Duodenal mucosa (tissue), 2 donors: ENCODE measurements around the gene STRAP.
A peak's percentile ranks its signal among the peaks of the same experiment; 100 is the strongest.
"Not testable (repeated sequence)": the region's sequence is repeated elsewhere in the genome, so short reads cannot be mapped to it uniquely, and the experiment has no call there.

Source experiments
- H3K27ac ChIP-seq: one replicate; pipeline ENCODE4 v1.7.0; 2013; ENCODE audit warnings: low read depth, low read length
- H3K27me3 ChIP-seq, 2 donors: one replicate each; pipeline ENCODE4 v1.7.0; 2013; ENCODE audit warnings: low read length in 2 of 2, control low read depth in 1 of 2; ENCODE audit not compliant: insufficient read depth in 2 of 2, control insufficient read depth in 1 of 2
- H3K36me3 ChIP-seq, 2 donors: one replicate each; pipeline ENCODE4 v1.7.0; 2013; ENCODE audit warnings: low read length in 2 of 2, control low read depth in 1 of 2; ENCODE audit not compliant: insufficient read depth in 2 of 2, control insufficient read depth in 1 of 2
- H3K4me1 ChIP-seq, 2 donors: one replicate each; pipeline ENCODE4 v1.7.0; 2013; ENCODE audit warnings: low read length in 2 of 2, control low read depth in 1 of 2; ENCODE audit not compliant: insufficient read depth in 2 of 2, control insufficient read depth in 1 of 2
- H3K4me3 ChIP-seq, 2 donors: one replicate each; pipeline ENCODE4 v1.7.0; 2013; ENCODE audit warnings: low read length in 2 of 2, low read depth in 1 of 2
- H3K9ac ChIP-seq, 2 donors: one replicate each; pipeline ENCODE4 v1.7.0; 2013; ENCODE audit warnings: low read length in 2 of 2, low read depth in 1 of 2
- H3K9me3 ChIP-seq, 2 donors: one replicate each; pipeline ENCODE4 v1.7.0; 2013; ENCODE audit warnings: low read length in 2 of 2, control low read depth in 1 of 2; ENCODE audit not compliant: control insufficient read depth in 1 of 2

STRAP gene

DNA sequence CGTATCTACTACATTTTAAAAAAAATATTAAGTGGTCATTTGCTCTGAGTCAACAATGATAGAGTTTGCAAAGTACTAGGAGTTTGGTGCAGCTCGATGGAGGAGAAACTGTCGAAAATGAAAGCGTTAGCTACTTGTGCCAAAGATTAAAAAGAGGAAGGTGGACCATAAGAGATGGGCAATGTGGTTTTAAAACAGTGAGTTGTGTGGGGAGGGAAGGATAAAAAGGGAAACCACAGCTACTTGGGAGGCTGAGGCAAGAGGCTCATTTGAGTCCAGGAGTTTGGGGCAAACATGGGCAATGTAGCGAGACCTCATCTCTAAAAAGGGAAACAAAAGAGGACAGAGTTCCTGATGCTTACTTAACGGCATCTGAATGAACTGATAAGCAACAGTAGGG is 18.2 kb upstream of the STRAP start:
- H3K9me3 ChIP-seq: no peaks in the 10 kb centered on the region
- H3K36me3 ChIP-seq: no peaks in the 10 kb centered on the region
- H3K27me3 ChIP-seq: no peaks in the 10 kb centered on the region
- H3K4me1 ChIP-seq: peaks cover 0 to 4% of the 10 kb centered on the region in 2 donors
- no peak overlapping the region for H3K9ac ChIP-seq
- H3K4me3 ChIP-seq: no peak overlapping the region
- no peak overlapping the region for H3K27ac ChIP-seq

DNA sequence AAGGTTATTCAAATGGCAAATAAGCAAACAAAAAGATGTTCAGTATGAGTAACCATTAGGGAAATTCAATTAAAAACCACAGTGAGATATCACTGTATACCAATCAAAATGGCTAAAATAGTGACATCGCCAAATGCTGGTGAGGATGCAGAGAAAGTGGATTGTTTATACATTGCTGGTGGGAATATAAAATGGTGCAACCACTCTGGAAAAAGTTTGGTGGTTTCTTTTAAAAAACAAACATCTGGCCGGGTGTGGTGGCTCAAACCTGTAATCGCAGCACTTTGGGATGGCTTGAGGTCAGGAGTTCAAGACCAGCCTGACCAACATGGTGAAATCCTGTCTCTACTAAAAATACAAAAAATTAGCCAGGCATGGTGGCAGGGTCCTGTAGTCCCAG is 14.0 kb upstream of the STRAP start:
- H3K4me3 ChIP-seq: no peak overlapping the region
- no peak overlapping the region for H3K27ac ChIP-seq
- no peaks in the 10 kb centered on the region for H3K36me3 ChIP-seq
- no peaks in the 10 kb centered on the region for H3K9me3 ChIP-seq
- H3K4me1 ChIP-seq: no peaks in the 10 kb centered on the region
- H3K9ac ChIP-seq: no peak overlapping the region
- H3K27me3 ChIP-seq: no peaks in the 10 kb centered on the region

DNA sequence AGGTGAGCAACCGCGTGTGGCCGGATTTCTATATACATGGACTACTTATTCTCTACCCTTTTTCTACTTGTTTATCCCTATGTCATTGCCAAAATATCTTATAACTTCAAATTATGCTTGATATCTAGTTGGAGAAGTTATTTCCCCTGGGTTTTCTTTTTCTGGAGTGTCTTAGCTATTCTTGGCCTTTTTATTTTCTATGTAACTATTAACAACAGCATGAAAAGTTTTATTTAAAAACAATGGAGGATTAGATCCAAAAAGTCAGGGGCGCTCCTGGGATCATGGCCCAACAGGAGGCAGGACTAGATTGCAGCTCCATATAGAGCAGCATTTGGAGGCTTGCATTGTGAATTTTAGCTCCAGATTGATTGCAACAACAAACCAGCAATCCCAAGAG is 8.6 kb upstream of the STRAP start:
- Histone ChIP-seq H3K4me1 (no peaks in the 10 kb centered on the region), H3K36me3 (no peaks in the 10 kb centered on the region), H3K4me3 (no peak overlapping the region), H3K9me3 (no peaks in the 10 kb centered on the region), H3K27ac (no peak overlapping the region), H3K27me3 (no peaks in the 10 kb centered on the region), H3K9ac (no peak overlapping the region)

DNA sequence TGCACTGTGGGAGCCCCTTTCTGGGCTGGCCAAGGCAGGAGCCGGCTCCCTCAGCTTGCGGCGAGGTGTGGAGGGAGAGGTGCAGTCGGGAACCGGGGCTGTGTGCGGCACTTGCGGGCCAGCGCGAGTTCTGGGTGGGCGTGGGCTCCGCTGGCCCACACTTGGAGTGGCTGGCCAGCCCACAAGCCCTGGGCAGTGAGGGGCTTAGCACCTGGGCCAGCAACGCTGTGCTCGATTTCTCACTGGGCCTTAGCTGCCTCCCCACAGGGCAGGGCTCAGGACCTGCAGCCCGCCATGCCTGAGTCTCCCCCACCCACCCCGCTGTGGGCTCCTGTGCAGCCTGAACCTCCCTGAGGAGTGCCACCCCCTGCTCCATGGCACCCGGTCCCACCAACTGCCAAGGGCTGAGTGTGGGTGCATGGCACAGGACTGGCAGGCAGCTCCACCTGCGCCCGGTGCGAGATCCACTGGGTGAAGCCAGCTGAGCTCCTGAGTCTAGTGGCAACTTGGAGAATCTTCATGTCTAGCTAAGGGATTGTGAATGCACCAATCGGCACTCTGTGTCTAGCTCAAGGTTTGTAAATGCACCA is 7.5 kb upstream of the STRAP start:
- H3K9ac ChIP-seq, H3K27ac ChIP-seq, H3K4me1 ChIP-seq, H3K36me3 ChIP-seq, H3K4me3 ChIP-seq, H3K27me3 ChIP-seq, H3K9me3 ChIP-seq: not testable (repeated sequence)

DNA sequence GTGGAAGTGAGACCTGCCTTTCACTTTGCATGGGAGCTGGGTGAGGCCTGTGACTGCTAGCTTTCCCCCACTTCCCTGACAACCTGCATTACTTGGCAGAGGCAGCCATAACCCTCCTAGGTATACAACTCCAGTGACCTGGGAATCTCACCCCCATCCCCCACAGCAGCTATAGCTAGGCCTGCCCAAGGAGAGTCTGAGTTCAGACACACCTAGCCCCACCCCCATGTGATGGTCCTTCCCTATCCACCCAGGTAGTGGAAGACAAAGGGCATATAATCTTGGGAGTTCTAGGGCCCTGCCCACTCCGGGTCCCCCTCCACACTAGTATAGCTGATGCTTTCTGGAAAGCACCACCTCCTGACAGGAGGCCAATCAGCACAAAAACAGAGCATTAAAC is 6.3 kb upstream of the STRAP start:
- H3K9ac ChIP-seq: no peak overlapping the region
- no peak overlapping the region for H3K27ac ChIP-seq
- no peak overlapping the region for H3K4me3 ChIP-seq
- no peaks in the 10 kb centered on the region for H3K4me1 ChIP-seq
- H3K9me3 ChIP-seq: no peaks in the 10 kb centered on the region
- no peaks in the 10 kb centered on the region for H3K27me3 ChIP-seq
- no peaks in the 10 kb centered on the region for H3K36me3 ChIP-seq

DNA sequence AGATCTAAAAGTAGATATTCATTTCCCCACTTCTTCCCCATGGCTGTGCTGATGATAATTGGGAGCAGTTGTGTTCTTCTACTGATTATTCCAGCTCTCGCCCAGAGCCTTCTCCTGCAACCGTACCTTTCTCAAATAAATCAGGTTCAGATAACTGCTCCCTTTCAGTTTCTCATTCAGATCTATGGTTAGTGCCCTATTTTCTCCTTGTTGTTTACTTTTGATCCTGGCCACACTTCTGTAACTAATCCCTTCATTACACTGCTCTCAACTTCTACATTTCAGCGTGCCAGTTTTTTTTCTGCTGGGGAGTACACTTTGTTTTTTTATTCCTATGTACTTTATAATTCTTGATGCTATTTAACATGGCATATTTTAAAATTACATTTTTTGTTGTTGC is 2.8 kb upstream of the STRAP start:
- Histone ChIP-seq H3K9ac (no peak overlapping the region), H3K9me3 (no peaks in the 10 kb centered on the region), H3K27me3 (no peaks in the 10 kb centered on the region), H3K27ac (no peak overlapping the region), H3K36me3 (no peaks in the 10 kb centered on the region), H3K4me1 (peaks cover 13 to 20% of the 10 kb centered on the region in 2 donors), H3K4me3 (no peak overlapping the region)

DNA sequence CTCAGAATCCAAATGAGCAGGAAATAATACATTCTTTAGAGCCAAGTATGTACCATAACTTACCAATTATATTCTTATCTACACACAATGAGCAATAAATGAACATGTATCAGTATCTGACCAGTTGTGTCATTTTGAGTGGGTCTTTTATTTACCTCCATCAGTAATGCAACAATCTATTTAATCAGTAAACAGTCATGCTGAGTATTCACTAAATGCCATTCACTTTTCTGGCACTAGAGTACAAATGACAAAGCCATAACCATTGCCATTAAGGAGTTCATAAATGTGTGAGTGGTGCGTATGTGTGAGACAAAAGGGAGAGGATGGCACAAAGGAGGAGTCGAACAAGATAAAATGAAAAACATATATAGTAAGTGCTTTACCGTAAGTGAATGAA is 1.5 kb upstream of the STRAP start:
- no peaks in the 10 kb centered on the region for H3K27me3 ChIP-seq
- no peak overlapping the region for H3K27ac ChIP-seq
- no peak overlapping the region for H3K9ac ChIP-seq
- H3K36me3 ChIP-seq: no peaks in the 10 kb centered on the region
- no peak overlapping the region for H3K4me3 ChIP-seq
- no peaks in the 10 kb centered on the region for H3K9me3 ChIP-seq
- peaks cover 19 to 20% of the 10 kb centered on the region in 2 donors for H3K4me1 ChIP-seq

DNA sequence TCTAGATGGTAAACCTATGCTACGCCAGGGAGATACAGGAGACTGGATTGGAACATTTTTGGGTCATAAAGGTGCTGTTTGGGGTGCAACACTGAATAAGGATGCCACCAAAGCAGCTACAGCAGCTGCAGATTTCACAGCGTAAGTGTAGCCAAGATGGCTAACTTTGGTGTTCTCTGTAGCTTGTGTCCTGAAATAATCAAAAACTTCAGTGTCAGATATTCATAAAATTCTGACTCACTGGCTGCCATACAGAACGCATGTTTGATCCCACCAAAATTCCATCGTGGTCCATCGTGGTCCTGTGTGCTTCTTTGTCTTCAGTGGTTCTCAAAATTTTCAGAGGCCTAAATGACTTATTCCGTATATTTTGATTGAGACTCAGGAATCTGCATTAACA is 1.3 kb downstream of the STRAP start:
- H3K9ac ChIP-seq: peak overlapping the region; percentile 89 to 99
- H3K4me1 ChIP-seq: peaks cover 28 to 41% of the 10 kb centered on the region in 2 donors
- H3K27ac ChIP-seq: no peak overlapping the region

DNA sequence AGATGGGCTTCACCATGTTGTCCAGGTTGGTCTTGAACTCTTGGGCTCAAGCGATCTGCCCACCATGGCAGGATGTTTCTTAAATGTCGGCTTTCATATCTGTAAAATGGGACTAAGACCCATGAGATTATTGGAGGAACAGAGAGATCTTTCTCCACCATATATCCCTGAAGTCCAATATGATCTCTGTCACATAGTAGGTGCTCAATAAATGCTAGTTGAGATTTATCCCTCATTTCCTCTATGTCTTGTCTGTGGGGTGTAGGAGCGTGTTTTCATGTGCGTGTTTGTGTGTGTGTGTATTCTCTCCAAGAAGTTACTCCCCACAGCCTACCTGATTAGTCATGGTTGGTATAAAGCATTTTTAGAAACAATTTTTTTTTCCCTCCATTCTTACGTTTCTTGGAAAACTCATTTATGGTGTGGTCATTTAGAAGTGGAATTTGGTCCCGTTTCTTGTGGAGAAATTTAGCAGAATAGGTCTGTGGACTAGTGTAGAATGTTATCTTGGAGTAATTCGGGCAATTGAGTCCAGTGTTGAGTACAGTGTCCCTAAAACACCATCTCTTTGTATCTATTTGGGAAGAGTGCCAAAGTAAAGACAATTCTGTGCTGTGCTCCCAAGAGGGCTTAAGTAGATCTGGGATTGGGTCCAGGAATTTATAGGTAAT is 4.3 kb downstream of the STRAP start:
- Histone ChIP-seq H3K27ac (no peak overlapping the region), H3K9ac (no peak overlapping the region), H3K4me1 (peaks cover 26 to 41% of the 10 kb centered on the region in 2 donors), H3K36me3 (peaks cover 11 to 17% of the 10 kb centered on the region in 2 donors), H3K9me3 (no peaks in the 10 kb centered on the region), H3K4me3 (no peak overlapping the region), H3K27me3 (no peaks in the 10 kb centered on the region)

More for the DNA sequence above, 1.3 kb downstream of the STRAP start:
- peaks cover 0 to 9% of the 10 kb centered on the region in 2 donors for H3K36me3 ChIP-seq
- peak overlapping the region; percentile 79 to 96 for H3K4me3 ChIP-seq
- H3K9me3 ChIP-seq: no peaks in the 10 kb centered on the region
- no peaks in the 10 kb centered on the region for H3K27me3 ChIP-seq

DNA sequence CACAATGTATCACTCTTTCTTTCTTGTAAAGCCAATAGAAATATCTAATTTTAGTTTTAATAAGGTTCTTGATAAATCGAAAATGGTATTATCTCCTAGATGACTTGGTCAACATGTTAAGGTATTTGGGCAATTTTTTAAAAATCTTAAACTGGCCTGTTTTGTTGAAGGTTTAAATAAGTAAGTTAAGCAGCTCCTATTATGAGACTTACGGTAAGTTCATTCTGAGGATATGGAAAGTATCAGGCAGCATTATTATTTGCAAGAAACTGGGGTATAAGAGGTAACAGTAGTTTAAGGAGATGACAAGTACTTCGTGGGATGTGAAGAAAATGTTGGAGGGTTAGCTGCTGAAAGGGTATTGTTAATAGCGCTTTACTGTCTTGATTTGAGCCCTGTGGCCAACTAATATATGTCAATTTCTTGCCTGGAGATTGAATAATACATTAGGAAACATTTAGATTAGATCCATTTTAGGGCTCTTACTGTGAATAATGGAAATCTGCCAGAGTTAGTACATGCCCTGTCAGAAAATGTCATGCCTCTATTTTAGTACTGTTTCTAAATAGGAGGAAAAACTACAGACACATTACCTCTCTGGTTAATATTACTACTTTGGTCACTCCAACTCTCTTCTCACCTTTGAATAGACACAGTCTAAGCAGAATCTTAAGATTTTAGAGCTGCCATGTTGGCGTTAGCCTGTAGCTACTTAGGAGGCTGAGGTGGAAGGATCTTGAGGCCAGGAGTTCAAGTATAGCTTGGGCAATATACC is 5.0 kb downstream of the STRAP start:
- no peak overlapping the region for H3K4me3 ChIP-seq
- H3K4me1 ChIP-seq: peaks cover 22 to 41% of the 10 kb centered on the region in 2 donors
- no peak overlapping the region for H3K9ac ChIP-seq
- peaks cover 11 to 17% of the 10 kb centered on the region in 2 donors for H3K36me3 ChIP-seq
- H3K27me3 ChIP-seq: no peaks in the 10 kb centered on the region
- H3K27ac ChIP-seq: no peak overlapping the region
- H3K9me3 ChIP-seq: no peaks in the 10 kb centered on the region
